A673 (cell line): ENCODE data around the gene MAN1B1. TPM values are rescaled to one million over a fixed set of nuclear protein-coding genes. Genes with fewer than 3 reads are reported as not detected.
"Not testable (repeated sequence)": the region's sequence is repeated elsewhere in the genome, so short reads cannot be mapped to it uniquely, and the experiment has no call there.

Source experiments
- BruUV-seq: library from RNA; stranded (reverse); fragments of 400-500 nt; replicated peaks from 2 replicates; lab custom pipeline; 2021; lab: Mats Ljungman, UMichigan
- CTCF ChIA-PET: fragments of 300-600 bp; sonication (Branson Sonifier 250); formaldehyde crosslinking; loops from one replicate; lab custom pipeline; 2022; ENCODE audit warnings: antibody characterized with exemption; lab: Charles Lee
- POLR2A ChIA-PET: fragments of 300-600 bp; sonication (Branson Sonifier 250); formaldehyde crosslinking; loops from one replicate; lab custom pipeline; 2022; ENCODE audit warnings: antibody characterized with exemption; ENCODE audit not compliant: low non-redundant PET; lab: Charles Lee
- DNase-seq: peaks from one replicate; pipeline ENCODE4 v3.0.0-alpha.2; 2015; ENCODE audit warnings: low spot score
- H3K27ac ChIP-seq: fragments of 200-600 bp; sonication (generic); 2 replicates; pipeline ENCODE4 v1.5.1; 2016; ENCODE audit warnings: mixed run types, low read depth, mild to moderate bottlenecking, mixed read lengths, antibody characterized with exemption, low read length; ENCODE audit not compliant: poor library complexity, severe bottlenecking
- H3K27me3 ChIP-seq: fragments of 200-600 bp; sonication (generic); replicated peaks from 2 replicates; pipeline ENCODE4 v1.6.1; 2017; ENCODE audit warnings: mixed run types, low read depth, mild to moderate bottlenecking, mixed read lengths, antibody characterized with exemption, low read length; ENCODE audit not compliant: insufficient read depth, poor library complexity
- H3K36me3 ChIP-seq: fragments of 200-600 bp; sonication (generic); 2 replicates; pipeline ENCODE4 v1.6.1; 2016; ENCODE audit warnings: mixed run types, mild to moderate bottlenecking, mixed read lengths, antibody characterized with exemption, low read length; ENCODE audit not compliant: insufficient read depth, poor library complexity, severe bottlenecking
- H3K4me1 ChIP-seq: fragments of 200-600 bp; sonication (generic); 2 replicates; pipeline ENCODE4 v1.6.1; 2017; ENCODE audit warnings: mixed run types, mild to moderate bottlenecking, mixed read lengths, antibody characterized with exemption, low read length; ENCODE audit not compliant: insufficient read depth, poor library complexity, severe bottlenecking
- H3K4me3 ChIP-seq: fragments of 200-600 bp; sonication (generic); 2 replicates; pipeline ENCODE4 v1.5.1; 2016; ENCODE audit warnings: low read depth, mixed run types, mild to moderate bottlenecking, mixed read lengths, low read length; ENCODE audit not compliant: poor library complexity, severe bottlenecking
- H3K9me3 ChIP-seq: fragments of 200-600 bp; sonication (generic); 2 replicates; pipeline ENCODE4 v1.6.1; 2016; ENCODE audit warnings: mixed run types, low read depth, mild to moderate bottlenecking, mixed read lengths, antibody characterized with exemption, low read length; ENCODE audit not compliant: poor library complexity, severe bottlenecking
- EZH2 ChIP-seq: fragments of 200-600 bp; sonication (generic); IDR thresholded peaks from 2 replicates; pipeline ENCODE4 v1.6.1; 2017; ENCODE audit warnings: borderline replicate concordance, low read depth, mild to moderate bottlenecking, mixed read lengths, antibody characterized with exemption, low read length; ENCODE audit not compliant: poor library complexity, severe bottlenecking
- intact Hi-C: fragments of 100-400 bp; cut with micrococcal nuclease; formaldehyde crosslinking; loops from one replicate; pipeline ENCODE4 v1.10.0; 2022; ENCODE audit not compliant: unreplicated experiment
- total RNA-seq: library from RNA; stranded (reverse); gene quantifications from 2 replicates; pipeline ENCODE4 v1.2.3, GENCODE V29; 2021
- TF ChIP-seq, protein P1 (sequence below): fragments of 300-800, 200-600 bp; sonication (generic); conservative IDR thresholded peaks from 2 replicates; pipeline ENCODE4 v1.5.1; 2017; ENCODE audit warnings: low read depth, mild to moderate bottlenecking, antibody characterized with exemption, low read length, moderate library complexity, mixed read lengths

The MAN1B1 gene
- total RNA-seq, 1 experiment from 2014 or later: 48.6 TPM

DNA sequence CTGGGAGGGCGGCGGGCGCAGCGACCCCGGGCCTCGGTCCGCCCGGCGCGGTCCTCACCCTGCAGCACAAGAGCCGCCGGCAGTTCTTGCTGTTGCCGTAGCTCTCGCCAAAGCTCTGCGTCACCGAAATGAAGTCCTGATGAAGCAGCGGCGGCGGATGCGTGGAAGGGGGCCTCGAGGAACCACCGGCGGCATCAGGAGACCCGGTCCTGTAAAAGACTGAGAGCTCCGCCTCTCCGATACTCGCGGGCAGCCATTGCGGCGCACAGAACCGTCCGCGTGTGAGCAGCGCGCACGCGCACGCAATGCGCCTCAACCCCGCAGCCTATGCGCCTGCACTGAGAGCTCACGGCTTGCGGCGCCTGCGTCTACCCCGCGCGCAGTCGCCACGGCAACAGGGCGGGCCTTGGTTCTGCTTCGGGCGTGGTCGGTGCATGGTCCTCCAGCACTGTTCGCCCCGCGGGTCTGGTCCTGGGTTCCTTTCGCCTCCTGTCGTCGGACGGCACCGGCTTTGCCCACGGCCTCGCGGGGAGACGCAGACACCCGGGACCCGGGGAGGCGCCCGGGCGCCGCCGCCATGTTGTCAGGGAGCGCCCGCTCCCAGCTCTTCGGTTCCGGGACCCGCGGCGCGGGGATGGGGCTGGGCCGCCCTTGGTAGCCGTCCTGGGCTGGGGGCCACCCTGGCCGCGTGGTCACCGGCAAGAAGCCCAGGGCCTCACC lies 42.8 kb downstream of the MAN1B1 start:
- H3K4me1 ChIP-seq: peaks cover 13% of the 10 kb centered on the region
- CTCF ChIA-PET: interaction anchor here (0.6 to 1.1 kb wide), 6 partner anchors 21 to 107 kb away, joined by 3 to 12 read pairs (median 5); no protein-coding TSS in a partner anchor
- H3K4me3 ChIP-seq: peak overlapping the region; percentile 79
- DNase-seq: peak; percentile 96
- TF ChIP-seq, protein P1, sequence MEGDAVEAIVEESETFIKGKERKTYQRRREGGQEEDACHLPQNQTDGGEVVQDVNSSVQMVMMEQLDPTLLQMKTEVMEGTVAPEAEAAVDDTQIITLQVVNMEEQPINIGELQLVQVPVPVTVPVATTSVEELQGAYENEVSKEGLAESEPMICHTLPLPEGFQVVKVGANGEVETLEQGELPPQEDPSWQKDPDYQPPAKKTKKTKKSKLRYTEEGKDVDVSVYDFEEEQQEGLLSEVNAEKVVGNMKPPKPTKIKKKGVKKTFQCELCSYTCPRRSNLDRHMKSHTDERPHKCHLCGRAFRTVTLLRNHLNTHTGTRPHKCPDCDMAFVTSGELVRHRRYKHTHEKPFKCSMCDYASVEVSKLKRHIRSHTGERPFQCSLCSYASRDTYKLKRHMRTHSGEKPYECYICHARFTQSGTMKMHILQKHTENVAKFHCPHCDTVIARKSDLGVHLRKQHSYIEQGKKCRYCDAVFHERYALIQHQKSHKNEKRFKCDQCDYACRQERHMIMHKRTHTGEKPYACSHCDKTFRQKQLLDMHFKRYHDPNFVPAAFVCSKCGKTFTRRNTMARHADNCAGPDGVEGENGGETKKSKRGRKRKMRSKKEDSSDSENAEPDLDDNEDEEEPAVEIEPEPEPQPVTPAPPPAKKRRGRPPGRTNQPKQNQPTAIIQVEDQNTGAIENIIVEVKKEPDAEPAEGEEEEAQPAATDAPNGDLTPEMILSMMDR: no peak
- TF ChIP-seq EZH2: no peak
- peaks cover 17% of the 10 kb centered on the region for H3K27me3 ChIP-seq
- no peaks in the 10 kb centered on the region for H3K36me3 ChIP-seq
- H3K27ac ChIP-seq: peak overlapping the region; percentile 76
- H3K9me3 ChIP-seq: peaks cover 9% of the 10 kb centered on the region
- no TSS peak for BruUV-seq
- intact Hi-C loops: no loop called here
- POLR2A ChIA-PET: interaction anchor here (0.5 to 1.2 kb wide), 3 partner anchors 43 to 988 kb away, joined by 3 to 7 read pairs (median 5); partner anchors contain the start of genes MAN1B1 and TUBB4B

DNA sequence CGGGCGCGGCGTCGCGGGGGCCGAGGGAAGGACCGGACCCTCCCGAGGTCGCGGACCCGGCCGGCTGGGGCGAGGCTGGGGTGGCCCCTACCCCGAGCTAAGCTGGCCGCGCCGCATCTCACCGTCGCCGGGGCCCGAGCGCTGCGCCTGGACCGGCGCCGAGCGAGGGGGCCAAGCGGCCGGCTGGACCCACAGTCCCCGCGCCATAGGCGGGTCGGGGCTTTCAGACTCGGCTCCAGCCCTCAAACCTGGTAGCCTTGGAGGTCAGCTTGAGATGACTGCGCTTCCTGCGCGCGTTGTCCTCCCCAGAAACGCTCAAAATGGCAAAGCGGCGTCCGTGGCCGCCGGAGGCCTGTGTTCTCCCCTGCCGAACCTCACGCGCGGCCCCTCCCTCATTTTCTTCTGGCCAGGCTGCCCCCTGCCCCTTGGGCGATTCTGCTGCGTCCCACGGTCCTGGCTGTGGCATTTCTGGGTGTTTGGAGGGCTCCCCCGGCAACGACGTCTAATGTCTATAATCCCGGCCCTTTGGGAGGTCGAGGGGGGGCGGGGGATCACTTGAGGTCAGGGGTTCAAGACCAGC lies 43.5 kb downstream of the MAN1B1 start:
- H3K27ac ChIP-seq: peak overlapping the region; percentile 76
- intact Hi-C loops: no loop called here
- H3K9me3 ChIP-seq: peaks cover 9% of the 10 kb centered on the region
- H3K27me3 ChIP-seq: peaks cover 23% of the 10 kb centered on the region
- no TSS peak for BruUV-seq
- ChIA-PET CTCF (interaction anchor here (0.7 to 1.1 kb wide), 5 partner anchors 46 to 106 kb away, joined by 3 to 12 read pairs (median 6); no protein-coding TSS in a partner anchor), POLR2A (interaction anchor here (0.5 to 1.2 kb wide), 2 partner anchors 111 to 987 kb away, joined by 5 to 7 read pairs; partner anchors contain the start of gene TUBB4B)
- H3K36me3 ChIP-seq: no peaks in the 10 kb centered on the region
- TF ChIP-seq, protein P1: no peak
- TF ChIP-seq EZH2: no peak
- H3K4me1 ChIP-seq: peaks cover 13% of the 10 kb centered on the region
- peak overlapping the region; percentile 79 for H3K4me3 ChIP-seq
- no peak for DNase-seq

DNA sequence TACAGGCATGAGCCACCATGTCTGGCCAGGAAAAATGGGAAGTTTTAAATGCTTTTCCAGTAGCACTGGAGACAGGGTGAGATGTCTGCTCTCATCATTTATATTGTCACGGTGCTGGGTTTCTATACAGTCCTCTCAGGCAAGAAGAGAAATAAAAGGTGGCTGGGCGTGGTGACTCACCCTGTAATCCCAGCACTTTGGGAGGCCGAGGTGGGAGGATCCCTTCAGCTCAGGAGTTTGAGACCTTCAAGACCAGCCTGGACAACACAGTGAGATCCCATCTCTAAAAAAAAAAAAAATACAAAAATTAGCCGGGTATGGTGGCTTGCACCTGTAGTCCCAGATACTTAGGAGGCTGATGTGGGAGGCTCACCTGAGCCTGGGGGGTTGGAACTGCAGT lies 47.4 kb downstream of the MAN1B1 start:
- no peak overlapping the region for H3K27ac ChIP-seq
- intact Hi-C loops: no loop called here
- no TSS peak for BruUV-seq
- H3K27me3 ChIP-seq: peaks cover 59% of the 10 kb centered on the region
- no peaks in the 10 kb centered on the region for H3K4me1 ChIP-seq
- no peak for DNase-seq
- CTCF ChIA-PET: interaction anchor here (0.7 kb wide), 1 partner anchor 62 kb away, joined by 6 read pairs; no protein-coding TSS in a partner anchor
- H3K4me3 ChIP-seq: no peak overlapping the region
- TF ChIP-seq, protein P1: no peak
- no peak for TF ChIP-seq EZH2
- H3K36me3 ChIP-seq: no peaks in the 10 kb centered on the region
- peaks cover 9% of the 10 kb centered on the region for H3K9me3 ChIP-seq
- POLR2A ChIA-PET: no interaction called here

DNA sequence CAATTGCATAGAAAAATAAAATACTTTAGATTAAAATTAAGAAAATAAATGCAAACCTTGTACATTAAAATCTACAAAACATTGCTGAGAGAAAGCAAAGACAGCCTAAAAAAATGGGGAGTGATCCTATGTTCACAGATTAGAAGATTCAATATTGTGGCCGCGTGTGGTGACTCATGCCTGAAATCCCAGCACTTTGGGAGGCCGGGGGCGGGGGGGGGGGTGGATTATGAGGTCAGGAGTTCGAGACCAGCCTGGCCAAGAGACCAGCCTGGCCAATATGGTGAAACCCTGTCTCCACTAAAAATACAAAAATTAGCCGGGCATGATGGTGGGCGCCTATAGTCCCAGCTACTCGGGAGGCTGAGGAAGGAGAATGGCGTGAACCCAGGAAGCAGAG lies 48.4 kb downstream of the MAN1B1 start:
- intact Hi-C loops, BruUV-seq, DNase-seq: not testable (repeated sequence)

More for the DNA sequence above, 48.4 kb downstream of the MAN1B1 start:
- CTCF ChIA-PET, H3K27ac ChIP-seq, H3K4me1 ChIP-seq, POLR2A ChIA-PET, H3K9me3 ChIP-seq, H3K4me3 ChIP-seq, H3K36me3 ChIP-seq: not testable (repeated sequence)
- H3K27me3 ChIP-seq: peaks cover 69% of the 10 kb centered on the region
